Kidney (tissue), 14 donors: Measurements from ENCODE around the gene EPHA4. TPM values are rescaled to one million over a fixed set of nuclear protein-coding genes. Genes with fewer than 3 reads are reported as not detected.

Source experiments
- DNase-seq, 5 donors: peaks; one replicate each; pipeline ENCODE4 v3.0.0-alpha.2; 2013 to 2020
- FAIRE-seq: peaks from 2 replicates; lab custom pipeline; 2012; peaks lifted over from hg19 to GRCh38; lab: Jason Lieb, UNC
- H3K27ac ChIP-seq, 2 donors: one replicate each; pipeline ENCODE4 v1.7.0; 2013; ENCODE audit warnings: low read depth in 2 of 2, low read length in 2 of 2, inconsistent platforms in 1 of 2
- H3K27me3 ChIP-seq: one replicate; pipeline ENCODE4 v1.7.1; 2013; ENCODE audit warnings: low read length, inconsistent platforms; ENCODE audit not compliant: control insufficient read depth, insufficient read depth
- H3K36me3 ChIP-seq, 3 donors: one replicate each; pipeline versions ENCODE4 v1.7.0 to v1.7.1; 2013; ENCODE audit warnings: low read length in 3 of 3, control low read depth in 1 of 3, inconsistent platforms in 1 of 3; ENCODE audit not compliant: insufficient read depth in 3 of 3, control insufficient read depth in 2 of 3
- H3K4me1 ChIP-seq, 3 donors: one replicate each; pipeline versions ENCODE4 v1.7.0 to v1.7.1; 2013; ENCODE audit warnings: low read length in 3 of 3, inconsistent platforms in 1 of 3, low read depth in 1 of 3; ENCODE audit not compliant: control insufficient read depth in 2 of 3, insufficient read depth in 2 of 3
- H3K4me3 ChIP-seq, 3 donors: one replicate each; pipeline versions ENCODE4 v1.7.0 to v1.8.1; 2013; ENCODE audit warnings: low read length in 3 of 3, control low read depth in 1 of 3, inconsistent platforms in 1 of 3
- H3K9ac ChIP-seq, 3 donors: one replicate each; pipeline versions ENCODE4 v1.7.0 to v1.7.1; 2013; ENCODE audit warnings: low read length in 3 of 3, control low read depth in 1 of 3, inconsistent platforms in 1 of 3
- H3K9me3 ChIP-seq, 3 donors: one replicate each; pipeline versions ENCODE4 v1.7.0 to v1.7.1; 2013; ENCODE audit warnings: low read length in 3 of 3, control low read depth in 1 of 3, inconsistent platforms in 1 of 3; ENCODE audit not compliant: control insufficient read depth in 2 of 3, insufficient read depth in 1 of 3
- intact Hi-C: fragments of 100-400 bp; cut with DNase I; formaldehyde crosslinking; loops from one replicate; pipeline ENCODE4 v1.11.1; 2022
- polyA plus RNA-seq: library from polyadenylated mRNA; stranded (reverse); fragments of 350-450 nt; fragmentation: Illumina TruSeq; extraction: RNeasy Lipid Tissue Mini Kit (QIAGEN cat#74804); gene quantifications from one replicate; pipeline ENCODE4 v1.2.3, GENCODE V29; 2014; ENCODE audit warnings: low read depth, low replicate concordance; ENCODE audit not compliant: insufficient read depth
- total RNA-seq: library from RNA; stranded (reverse); fragmentation: NEBNext Ultra II Directional; extraction: Animal tissue kit (Norgen Biotek cat#: 25700); gene quantifications from one replicate; pipeline ENCODE4 v1.2.1, GENCODE V29; 2021
- TF ChIP-seq, protein P1 (sequence below): IDR thresholded peaks from 3 replicates; pipeline ENCODE4 v1.5.1; 2012; ENCODE audit warnings: mild to moderate bottlenecking, moderate library complexity, borderline replicate concordance; ENCODE audit not compliant: insufficient read depth; ENCODE audit errors: extremely low read depth
- donor health status: control.
- donor health status: control.
- donor health status: control.
- donor health status: control.
- donor health status: control.
- donor health status: DM: yes; HTN: yes; CAD: no.
- donor health status: Normal renal cell carcinoma (clear cell type).

Gene EPHA4
- total and polyA plus RNA-seq, 2 donors from 2014 or later: 4.8 to 38.0 TPM

DNA sequence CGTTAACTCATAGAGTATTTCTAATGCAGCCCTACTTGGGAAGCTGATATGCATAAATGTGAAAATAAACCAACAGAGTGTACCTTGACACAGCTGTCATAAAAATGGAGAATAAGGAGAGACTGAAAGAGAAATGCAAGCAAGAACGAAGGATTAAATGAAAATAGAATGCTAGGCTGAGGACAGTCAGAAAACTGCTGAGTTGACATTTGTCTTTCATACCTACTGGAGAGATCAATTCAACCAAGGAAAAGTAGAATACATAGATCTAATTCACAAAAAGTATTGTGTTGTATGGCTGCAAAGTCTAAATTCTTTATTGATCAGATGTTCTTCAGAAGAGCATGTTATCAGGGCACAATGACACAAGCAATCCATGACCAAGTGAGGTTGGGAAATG lies 112.0 kb downstream of the EPHA4 start:
- Histone ChIP-seq H3K36me3 (peaks cover 0 to 4% (median 3%) of the 10 kb centered on the region in 3 donors), H3K27ac (no peak overlapping the region), H3K4me1 (peaks cover 0 to 4% (median 0%) of the 10 kb centered on the region in 3 donors), H3K27me3 (no peaks in the 10 kb centered on the region), H3K4me3 (no peak overlapping the region), H3K9me3 (no peaks in the 10 kb centered on the region), H3K9ac (no peak overlapping the region)
- intact Hi-C loops: no loop called here
- FAIRE-seq: no peak
- no peak for DNase-seq
- TF ChIP-seq, protein P1, sequence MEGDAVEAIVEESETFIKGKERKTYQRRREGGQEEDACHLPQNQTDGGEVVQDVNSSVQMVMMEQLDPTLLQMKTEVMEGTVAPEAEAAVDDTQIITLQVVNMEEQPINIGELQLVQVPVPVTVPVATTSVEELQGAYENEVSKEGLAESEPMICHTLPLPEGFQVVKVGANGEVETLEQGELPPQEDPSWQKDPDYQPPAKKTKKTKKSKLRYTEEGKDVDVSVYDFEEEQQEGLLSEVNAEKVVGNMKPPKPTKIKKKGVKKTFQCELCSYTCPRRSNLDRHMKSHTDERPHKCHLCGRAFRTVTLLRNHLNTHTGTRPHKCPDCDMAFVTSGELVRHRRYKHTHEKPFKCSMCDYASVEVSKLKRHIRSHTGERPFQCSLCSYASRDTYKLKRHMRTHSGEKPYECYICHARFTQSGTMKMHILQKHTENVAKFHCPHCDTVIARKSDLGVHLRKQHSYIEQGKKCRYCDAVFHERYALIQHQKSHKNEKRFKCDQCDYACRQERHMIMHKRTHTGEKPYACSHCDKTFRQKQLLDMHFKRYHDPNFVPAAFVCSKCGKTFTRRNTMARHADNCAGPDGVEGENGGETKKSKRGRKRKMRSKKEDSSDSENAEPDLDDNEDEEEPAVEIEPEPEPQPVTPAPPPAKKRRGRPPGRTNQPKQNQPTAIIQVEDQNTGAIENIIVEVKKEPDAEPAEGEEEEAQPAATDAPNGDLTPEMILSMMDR: no peak

DNA sequence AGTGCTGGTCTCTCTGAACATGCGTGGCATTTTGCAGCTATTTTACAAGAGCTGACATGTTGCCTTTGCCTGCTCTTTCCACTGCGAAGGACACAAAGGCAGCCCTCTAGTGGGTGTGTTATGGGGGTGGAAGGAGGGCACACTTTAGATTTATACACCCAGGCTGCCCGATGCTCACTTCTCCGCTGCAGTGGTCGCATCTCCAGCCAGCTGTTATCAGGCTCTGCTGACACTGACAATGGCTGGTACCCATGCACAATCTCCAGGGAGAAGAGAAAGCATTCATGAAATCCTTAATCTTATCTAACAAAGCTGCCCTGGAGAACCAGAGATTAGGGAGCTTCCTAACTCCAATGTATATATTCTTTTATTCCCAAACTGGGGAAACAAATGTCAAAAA lies 113.5 kb downstream of the EPHA4 start:
- Histone ChIP-seq H3K4me3 (no peak overlapping the region), H3K27me3 (no peaks in the 10 kb centered on the region), H3K27ac (no peak overlapping the region), H3K9ac (no peak overlapping the region), H3K4me1 (no peaks in the 10 kb centered on the region), H3K36me3 (peaks cover 0 to 4% (median 3%) of the 10 kb centered on the region in 3 donors), H3K9me3 (no peaks in the 10 kb centered on the region)
- intact Hi-C loops: no loop called here
- TF ChIP-seq, protein P1: no peak
- DNase-seq (no peak), FAIRE-seq (no peak)

DNA sequence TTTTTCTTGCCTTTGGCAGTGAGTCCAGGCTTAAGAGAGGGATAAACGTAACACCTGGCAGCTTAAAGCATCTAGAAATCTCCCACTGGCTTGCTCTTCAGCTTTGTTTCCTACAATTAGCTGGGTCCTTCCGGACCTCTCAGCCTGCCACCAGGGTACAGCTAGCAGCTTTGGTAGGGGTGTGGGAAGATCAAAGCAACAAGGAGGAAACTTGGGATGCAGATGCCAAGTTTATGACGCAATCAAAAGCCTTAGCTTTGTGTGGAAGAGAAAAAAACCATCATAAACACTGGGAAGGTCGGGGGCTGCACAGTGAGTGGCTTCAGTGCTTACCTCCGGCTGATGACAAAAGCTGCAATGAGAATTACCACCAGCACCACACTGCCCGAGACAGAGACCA lies 116.9 kb downstream of the EPHA4 start:
- DNase-seq (no peak), FAIRE-seq (no peak)
- intact Hi-C loops: no loop called here

More for the DNA sequence above, 116.9 kb downstream of the EPHA4 start:
- TF ChIP-seq, protein P1: no peak
- Histone ChIP-seq H3K9me3 (no peaks in the 10 kb centered on the region), H3K9ac (no peak overlapping the region), H3K4me1 (no peaks in the 10 kb centered on the region), H3K27me3 (no peaks in the 10 kb centered on the region), H3K36me3 (peaks cover 0 to 4% (median 3%) of the 10 kb centered on the region in 3 donors), H3K4me3 (no peak overlapping the region), H3K27ac (no peak overlapping the region)
